Tibial nerve (tissue), 4 donors: ENCODE measurements around the gene SNRNP70. TPM values are rescaled to one million over a fixed set of nuclear protein-coding genes. Genes with fewer than 3 reads are reported as not detected.

ENCODE experiments used
- DNase-seq, 2 donors: peaks; one replicate each; pipeline ENCODE4 v3.0.0-alpha.2; 2019; ENCODE audit warnings: low spot score in 2 of 2
- H3K27ac ChIP-seq, 4 donors: fragments of 200-600 bp; sonication (generic) in 3 of 4; one replicate each; pipeline ENCODE4 v1.5.1; 2017 to 2019; ENCODE audit warnings: mild to moderate bottlenecking in 1 of 4
- H3K27me3 ChIP-seq, 2 donors: fragments of 200-600 bp; sonication (generic) in 1 of 2; one replicate each; pipeline versions ENCODE4 v1.5.1 to v1.6.0; 2017 to 2019
- H3K36me3 ChIP-seq, 3 donors: fragments of 200-600 bp; sonication (generic); one replicate each; pipeline ENCODE4 v1.5.1; 2018 to 2019
- H3K4me1 ChIP-seq, 4 donors: fragments of 200-600 bp; sonication (generic) in 3 of 4; one replicate each; pipeline ENCODE4 v1.5.1; 2017 to 2019
- H3K4me3 ChIP-seq, 4 donors: fragments of 200-600 bp; sonication (generic) in 3 of 4; one replicate each; pipeline ENCODE4 v1.5.1; 2017 to 2019; ENCODE audit warnings: mild to moderate bottlenecking in 1 of 4, moderate library complexity in 1 of 4
- H3K9me3 ChIP-seq, 4 donors: fragments of 200-600 bp; sonication (generic) in 3 of 4; one replicate each; pipeline ENCODE4 v1.5.1; 2017 to 2019
- EP300 ChIP-seq, 2 donors: sonication (generic); formaldehyde crosslinking; IDR thresholded peaks; one replicate each; pipeline ENCODE4 v1.6.1; 2017; ENCODE audit warnings: antibody characterized with exemption in 2 of 2, mild to moderate bottlenecking in 1 of 2
- POLR2A ChIP-seq, 2 donors: fragments of 450-650 bp; IDR thresholded peaks; one replicate each; pipeline ENCODE4 v1.6.1; 2017; ENCODE audit warnings: antibody characterized with exemption in 2 of 2, mild to moderate bottlenecking in 2 of 2, moderate library complexity in 2 of 2
- WGBS, 2 donors: methylation state at CpG; one replicate each; pipeline ENCODE4 v1.1.5; 2018; 5-methylcytosine and 5-hydroxymethylcytosine counted together
- total RNA-seq, 4 donors: library from RNA; depleted of rRNA; stranded (reverse); fragments of >200 nt; gene quantifications; one replicate each; pipeline ENCODE4 v1.1.0, GENCODE V29; 2016
- TF ChIP-seq, protein P1 (sequence below), 5 experiments: fragments of 200-600 bp in 3 of 5; fragments of 450-650 bp in 2 of 5; sonication (generic) in 3 of 5; IDR thresholded peaks; one replicate each; pipeline ENCODE4 v1.5.1; 2016 to 2019; ENCODE audit warnings: antibody characterized with exemption in 5 of 5, mild to moderate bottlenecking in 3 of 5, moderate library complexity in 2 of 5

The SNRNP70 gene
- total RNA-seq, 4 donors from 2014 or later: 286 to 444 (median 400) TPM

DNA sequence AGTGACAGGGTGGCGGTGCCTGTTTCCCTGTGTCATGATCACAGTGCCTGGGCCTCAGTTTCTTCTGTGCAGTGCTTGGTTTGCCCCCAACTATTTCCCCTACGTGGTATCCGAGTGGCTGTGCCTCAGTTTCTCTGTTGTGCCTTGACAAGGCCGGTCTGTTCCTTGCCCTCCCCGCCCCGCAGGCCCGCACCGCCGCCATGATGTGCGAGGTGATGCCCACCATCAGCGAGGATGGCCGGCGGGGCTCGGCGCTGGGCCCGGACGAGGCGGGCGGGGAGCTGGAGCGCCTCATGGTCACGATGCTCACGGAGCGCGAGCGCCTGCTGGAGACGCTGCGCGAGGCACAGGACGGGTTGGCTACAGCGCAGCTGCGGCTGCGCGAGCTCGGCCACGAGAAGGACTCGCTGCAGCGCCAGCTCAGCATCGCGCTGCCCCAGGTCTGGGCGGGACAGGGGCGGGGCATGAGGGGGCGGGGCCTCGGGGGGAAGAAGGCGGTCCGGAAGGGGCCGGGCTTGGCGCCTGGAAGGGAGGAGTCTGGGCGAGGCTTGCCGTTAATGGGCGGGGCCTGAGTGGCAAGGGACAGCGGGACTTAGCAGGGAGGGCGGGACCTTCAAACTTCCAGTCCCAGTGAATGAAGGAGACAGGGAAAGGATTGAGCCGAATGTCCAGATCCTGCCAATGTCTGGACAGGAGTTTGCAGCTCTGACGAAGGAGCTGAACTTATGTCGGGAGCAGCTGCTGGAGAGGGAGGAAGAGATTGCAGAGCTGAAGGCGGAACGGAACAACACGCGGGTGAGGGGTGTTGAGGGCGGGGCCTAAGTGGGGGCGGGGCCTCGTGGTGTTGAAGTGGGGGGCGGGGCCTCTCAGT, 42.7 kb downstream of the SNRNP70 start:
- H3K27me3 ChIP-seq: peaks cover 0 to 15% of the 10 kb centered on the region in 2 donors
- TF ChIP-seq, protein P1, sequence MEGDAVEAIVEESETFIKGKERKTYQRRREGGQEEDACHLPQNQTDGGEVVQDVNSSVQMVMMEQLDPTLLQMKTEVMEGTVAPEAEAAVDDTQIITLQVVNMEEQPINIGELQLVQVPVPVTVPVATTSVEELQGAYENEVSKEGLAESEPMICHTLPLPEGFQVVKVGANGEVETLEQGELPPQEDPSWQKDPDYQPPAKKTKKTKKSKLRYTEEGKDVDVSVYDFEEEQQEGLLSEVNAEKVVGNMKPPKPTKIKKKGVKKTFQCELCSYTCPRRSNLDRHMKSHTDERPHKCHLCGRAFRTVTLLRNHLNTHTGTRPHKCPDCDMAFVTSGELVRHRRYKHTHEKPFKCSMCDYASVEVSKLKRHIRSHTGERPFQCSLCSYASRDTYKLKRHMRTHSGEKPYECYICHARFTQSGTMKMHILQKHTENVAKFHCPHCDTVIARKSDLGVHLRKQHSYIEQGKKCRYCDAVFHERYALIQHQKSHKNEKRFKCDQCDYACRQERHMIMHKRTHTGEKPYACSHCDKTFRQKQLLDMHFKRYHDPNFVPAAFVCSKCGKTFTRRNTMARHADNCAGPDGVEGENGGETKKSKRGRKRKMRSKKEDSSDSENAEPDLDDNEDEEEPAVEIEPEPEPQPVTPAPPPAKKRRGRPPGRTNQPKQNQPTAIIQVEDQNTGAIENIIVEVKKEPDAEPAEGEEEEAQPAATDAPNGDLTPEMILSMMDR (IDR thresholded peaks at IDR 0.05): peak in 3 of 5 experiments; percentile 13 to 44 (median 29)
- peak in 1 of 2 donors; percentile 45 for TF ChIP-seq EP300 (IDR thresholded peaks at IDR 0.05)
- no peak for TF ChIP-seq POLR2A (IDR thresholded peaks at IDR 0.05)
- H3K36me3 ChIP-seq: no peaks in the 10 kb centered on the region
- peak overlapping the region in 3 of 4 donors; percentile 6 to 46 (median 43) for H3K4me3 ChIP-seq
- H3K9me3 ChIP-seq: no peaks in the 10 kb centered on the region
- H3K4me1 ChIP-seq: peaks cover 0 to 19% (median 10%) of the 10 kb centered on the region in 4 donors
- 5 to 6% methylated on average over 42 to 45 of the region's 63 CpGs for WGBS, 2 donors
- peak; percentile 87 to 91 for DNase-seq
- peak overlapping the region in 3 of 4 donors; percentile 53 to 73 (median 62) for H3K27ac ChIP-seq

DNA sequence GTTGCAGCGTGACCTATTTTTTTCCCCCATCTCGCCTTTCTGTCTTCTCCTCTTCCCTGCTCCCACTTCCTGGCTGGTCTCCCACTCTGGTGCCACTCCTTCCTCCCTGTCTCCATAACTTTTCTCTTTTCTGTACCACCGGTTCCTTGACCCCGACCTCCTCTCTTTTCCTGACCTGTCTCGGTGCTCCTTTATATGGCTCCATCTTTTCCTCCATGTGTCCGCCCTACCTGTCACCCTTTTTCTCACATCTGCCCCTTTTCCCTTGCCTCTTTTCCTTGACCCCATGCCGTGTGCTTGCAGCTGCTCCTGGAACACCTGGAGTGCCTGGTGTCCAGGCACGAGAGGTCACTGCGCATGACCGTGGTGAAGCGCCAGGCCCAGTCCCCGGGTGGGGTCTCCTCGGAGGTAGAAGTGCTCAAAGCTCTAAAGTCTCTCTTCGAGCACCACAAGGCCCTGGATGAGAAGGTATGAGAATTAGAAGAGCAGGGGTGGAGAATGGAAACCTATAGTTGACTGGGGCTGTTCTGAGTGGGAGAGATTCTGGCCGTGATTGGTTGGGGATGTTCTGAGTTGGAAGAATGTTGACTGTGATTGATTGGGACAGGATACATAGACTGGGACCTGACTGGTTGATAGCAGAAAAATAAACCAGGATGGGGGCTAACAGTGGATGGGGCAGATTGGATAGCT, 43.4 kb downstream of the SNRNP70 start:
- WGBS, 2 donors: 65% methylated on average over 15 of the region's 15 CpGs

DNA sequence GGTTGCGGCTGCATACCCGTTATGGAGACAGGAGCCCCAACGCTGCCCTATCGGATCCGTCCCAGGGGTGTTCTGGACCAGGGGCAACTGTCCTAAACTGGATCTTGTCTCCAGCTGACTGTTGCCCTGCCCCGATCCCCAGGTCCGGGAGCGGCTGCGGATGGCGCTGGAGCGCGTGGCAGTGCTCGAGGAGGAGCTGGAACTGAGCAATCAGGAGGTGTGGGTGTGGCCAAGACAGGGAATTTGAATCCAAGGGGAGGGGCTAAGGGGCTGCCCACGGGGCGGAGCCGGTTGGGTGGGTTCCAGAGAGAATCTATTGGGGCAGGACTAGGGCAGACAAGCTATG, 44.0 kb downstream of the SNRNP70 start:
- Histone ChIP-seq H3K27ac (no peak overlapping the region), H3K27me3 (peaks cover 0 to 27% of the 10 kb centered on the region in 2 donors), H3K36me3 (no peaks in the 10 kb centered on the region), H3K4me3 (no peak overlapping the region), H3K9me3 (no peaks in the 10 kb centered on the region), H3K4me1 (peaks cover 0 to 32% (median 17%) of the 10 kb centered on the region in 4 donors)
- DNase-seq: no peak
- WGBS, 2 donors: 76% methylated on average over 16 of the region's 16 CpGs
- TF ChIP-seq, protein P1 (IDR thresholded peaks at IDR 0.05): no peak
- no peak for TF ChIP-seq POLR2A (IDR thresholded peaks at IDR 0.05)
- TF ChIP-seq EP300 (IDR thresholded peaks at IDR 0.05): no peak

More for the DNA sequence above, 43.4 kb downstream of the SNRNP70 start:
- peaks cover 0 to 21% of the 10 kb centered on the region in 2 donors for H3K27me3 ChIP-seq
- H3K4me1 ChIP-seq: peaks cover 0 to 27% (median 13%) of the 10 kb centered on the region in 4 donors
- H3K4me3 ChIP-seq: peak overlapping the region in 3 of 4 donors; percentile 6 to 43 (median 26)
- H3K9me3 ChIP-seq: no peaks in the 10 kb centered on the region
- H3K27ac ChIP-seq: no peak overlapping the region
- no peaks in the 10 kb centered on the region for H3K36me3 ChIP-seq
- no peak for DNase-seq
- no peak for TF ChIP-seq POLR2A (IDR thresholded peaks at IDR 0.05)
- TF ChIP-seq, protein P1 (IDR thresholded peaks at IDR 0.05): no peak
- TF ChIP-seq EP300 (IDR thresholded peaks at IDR 0.05): no peak

DNA sequence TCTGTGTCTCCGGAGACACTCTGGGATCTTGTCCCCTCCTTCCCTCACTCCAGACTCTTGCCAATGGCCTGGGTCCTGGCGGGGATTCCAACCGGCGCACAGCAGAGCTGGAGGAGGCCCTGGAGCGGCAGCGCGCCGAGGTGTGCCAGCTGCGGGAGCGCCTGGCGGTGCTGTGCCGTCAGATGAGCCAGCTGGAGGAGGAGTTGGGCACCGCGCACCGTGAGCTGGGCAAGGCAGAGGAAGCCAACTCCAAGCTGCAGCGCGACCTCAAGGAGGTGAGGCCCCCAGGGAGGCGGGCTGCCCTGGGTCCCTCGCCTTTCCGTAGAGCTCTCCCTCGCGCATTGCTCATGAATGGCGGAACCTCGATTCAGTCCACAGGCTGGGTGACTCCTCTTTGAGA, 45.1 kb downstream of the SNRNP70 start:
- Histone ChIP-seq H3K4me3 (no peak overlapping the region), H3K27ac (no peak overlapping the region), H3K36me3 (no peaks in the 10 kb centered on the region), H3K27me3 (peaks cover 0 to 33% of the 10 kb centered on the region in 2 donors), H3K9me3 (no peaks in the 10 kb centered on the region), H3K4me1 (peaks cover 0 to 37% (median 17%) of the 10 kb centered on the region in 4 donors)
- WGBS, 2 donors: 92 to 95% methylated on average over 23 to 24 of the region's 24 CpGs
- DNase-seq: no peak
- no peak for TF ChIP-seq POLR2A (IDR thresholded peaks at IDR 0.05)
- TF ChIP-seq EP300 (IDR thresholded peaks at IDR 0.05): no peak
- TF ChIP-seq, protein P1 (IDR thresholded peaks at IDR 0.05): no peak
